Mesothelial cell of epicardium (in vitro differentiated cells): ENCODE results near the gene DDR2. TPM values are rescaled to one million over a fixed set of nuclear protein-coding genes. Genes with fewer than 3 reads are reported as not detected.

Source experiments
- DNase-seq, 2 experiments: peaks; one replicate each; pipeline ENCODE4 v3.0.0; 2021; ENCODE audit warnings: low spot score in 2 of 2; ENCODE audit not compliant: unreplicated experiment in 2 of 2
- H3K27ac Mint-ChIP-seq: 2 replicates; pipeline ENCODE4 v1.8.0; 2021; ENCODE audit warnings: mixed read lengths
- H3K27me3 Mint-ChIP-seq: 2 replicates; pipeline ENCODE4 v1.8.0; 2021; ENCODE audit warnings: low read depth, mixed read lengths
- H3K36me3 Mint-ChIP-seq: 2 replicates; pipeline ENCODE4 v1.8.0; 2021; ENCODE audit warnings: mixed read lengths
- H3K4me1 Mint-ChIP-seq: 2 replicates; pipeline ENCODE4 v1.8.0; 2021; ENCODE audit warnings: mixed read lengths
- H3K4me3 Mint-ChIP-seq: 2 replicates; pipeline ENCODE4 v1.8.0; 2021; ENCODE audit warnings: mild to moderate bottlenecking, moderate library complexity, mixed read lengths
- H3K9me3 Mint-ChIP-seq: 2 replicates; pipeline ENCODE4 v1.8.0; 2021; ENCODE audit warnings: mixed read lengths
- CTCF ChIP-seq: fragments of 200-600 bp; sonication (generic); IDR thresholded peaks from one replicate; pipeline ENCODE4 v1.5.0; 2021; ENCODE audit warnings: antibody characterized with exemption; ENCODE audit not compliant: unreplicated experiment
- total RNA-seq: library from RNA; stranded (reverse); gene quantifications from 3 replicates; pipeline ENCODE4 v1.2.1, GENCODE V29; 2021

Gene DDR2
- total RNA-seq, 1 donor from 2014 or later: 58.1 TPM

DNA sequence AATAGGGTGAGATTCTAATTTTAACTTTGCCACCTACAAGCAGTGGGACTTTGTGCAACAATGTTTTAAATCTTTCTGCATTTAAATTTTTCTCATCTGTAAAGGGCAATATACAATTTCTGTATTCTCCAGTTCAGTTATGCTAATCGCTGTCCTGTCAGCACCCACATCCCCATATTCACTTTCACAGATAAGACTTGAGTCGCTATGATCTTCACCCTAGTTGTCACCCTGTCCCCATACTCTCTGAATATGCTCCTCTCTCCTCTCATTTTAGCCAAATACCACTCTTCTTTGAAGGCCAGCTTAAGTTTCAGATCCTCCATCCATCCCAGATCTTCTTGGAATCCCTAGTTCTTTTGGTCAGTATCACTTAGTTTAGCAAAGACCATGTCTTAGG, 8.8 kb downstream of the DDR2 start:
- Mint-ChIP-seq H3K36me3 (peaks cover 1% of the 10 kb centered on the region), H3K27ac (no peak overlapping the region), H3K4me1 (peaks cover 6% of the 10 kb centered on the region), H3K9me3 (no peaks in the 10 kb centered on the region), H3K4me3 (no peak overlapping the region), H3K27me3 (no peaks in the 10 kb centered on the region)
- no peak for TF ChIP-seq CTCF
- no peak for DNase-seq

- Mint-ChIP-seq H3K27me3 (no peaks in the 10 kb centered on the region), H3K4me1 (peaks cover 16% of the 10 kb centered on the region), H3K36me3 (no peaks in the 10 kb centered on the region), H3K4me3 (no peak overlapping the region), H3K27ac (no peak overlapping the region), H3K9me3 (no peaks in the 10 kb centered on the region)
- DNase-seq: no peak
- TF ChIP-seq CTCF: no peak
Measured at GRCh38 chr1:162644986-162645314, 12.7 kb downstream of the DDR2 start.

DNA sequence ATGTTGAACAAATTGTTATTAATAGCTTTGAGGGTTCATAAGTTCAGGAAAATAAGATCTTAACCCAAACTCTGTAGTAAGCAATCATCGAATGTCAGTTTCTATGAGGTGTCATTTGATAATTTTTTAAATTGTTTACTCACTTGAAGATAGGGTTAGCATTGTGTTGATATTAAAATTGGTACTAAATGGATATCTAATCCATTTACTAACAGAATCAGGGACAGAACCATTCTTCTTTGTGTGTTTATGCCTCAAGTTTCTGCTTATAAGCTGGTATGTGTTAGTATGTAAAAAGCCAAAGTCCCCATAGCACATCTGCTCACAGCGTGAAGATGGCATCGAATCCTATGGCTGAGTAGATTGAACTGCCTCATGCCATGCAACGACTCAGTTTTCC, 13.4 kb downstream of the DDR2 start:
- no peaks in the 10 kb centered on the region for H3K27me3 Mint-ChIP-seq
- no peak overlapping the region for H3K27ac Mint-ChIP-seq
- no peaks in the 10 kb centered on the region for H3K36me3 Mint-ChIP-seq
- no peak overlapping the region for H3K4me3 Mint-ChIP-seq
- TF ChIP-seq CTCF: no peak
- H3K4me1 Mint-ChIP-seq: peaks cover 16% of the 10 kb centered on the region
- DNase-seq: no peak
- no peaks in the 10 kb centered on the region for H3K9me3 Mint-ChIP-seq

DNA sequence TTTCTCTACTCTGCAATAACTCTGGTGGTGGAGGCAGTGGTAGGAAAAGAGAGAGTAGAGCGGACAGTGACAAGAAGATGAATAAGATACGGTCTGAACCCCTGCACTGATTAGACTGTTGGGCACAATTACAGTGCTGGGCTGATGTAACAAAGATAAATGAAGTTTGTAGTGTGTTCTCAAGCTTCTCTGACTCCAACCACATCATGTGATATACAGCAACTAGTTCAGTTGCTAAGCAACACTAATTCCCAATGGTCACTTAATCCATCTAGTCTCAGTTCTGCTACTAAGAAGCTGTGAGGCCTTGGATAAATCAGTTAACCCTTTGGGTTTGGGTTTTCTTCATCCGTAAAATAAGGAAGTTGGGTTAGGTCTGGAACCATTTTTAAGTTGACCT, 17.3 kb downstream of the DDR2 start:
- Mint-ChIP-seq H3K4me1 (peaks cover 16% of the 10 kb centered on the region), H3K4me3 (no peak overlapping the region), H3K27me3 (no peaks in the 10 kb centered on the region), H3K27ac (no peak overlapping the region), H3K36me3 (no peaks in the 10 kb centered on the region), H3K9me3 (no peaks in the 10 kb centered on the region)
- TF ChIP-seq CTCF: no peak
- DNase-seq: no peak

- H3K27me3 Mint-ChIP-seq: no peaks in the 10 kb centered on the region
- H3K36me3 Mint-ChIP-seq: peaks cover 16% of the 10 kb centered on the region
- DNase-seq: no peak
- peaks cover 4% of the 10 kb centered on the region for H3K9me3 Mint-ChIP-seq
- peaks cover 6% of the 10 kb centered on the region for H3K4me1 Mint-ChIP-seq
- H3K27ac Mint-ChIP-seq: no peak overlapping the region
- no peak for TF ChIP-seq CTCF
- no peak overlapping the region for H3K4me3 Mint-ChIP-seq
Measured at GRCh38 chr1:162654915-162655620, 22.8 kb downstream of the DDR2 start.

- H3K4me3 Mint-ChIP-seq: no peak overlapping the region
- peaks cover 16% of the 10 kb centered on the region for H3K36me3 Mint-ChIP-seq
- H3K9me3 Mint-ChIP-seq: peaks cover 4% of the 10 kb centered on the region
Measured at GRCh38 chr1:162656266-162656665, 24.0 kb downstream of the DDR2 start.

More at GRCh38 chr1:162656266-162656665, 24.0 kb downstream of the DDR2 start:
- Mint-ChIP-seq H3K27me3 (no peaks in the 10 kb centered on the region), H3K4me1 (peaks cover 6% of the 10 kb centered on the region), H3K27ac (no peak overlapping the region)
- DNase-seq: no peak
- TF ChIP-seq CTCF: no peak
